Naive thymus-derived CD4-positive, alpha-beta T cell (primary cell): ENCODE measurements around the gene ATAD1. TPM values are rescaled to one million over a fixed set of nuclear protein-coding genes. Genes with fewer than 3 reads are reported as not detected.

Source experiments
- ATAC-seq: fragments of 150-1000 bp; cut with Tn5 transposase; 2 replicates; pipeline ENCODE4 v1.10.0; 2021; ENCODE audit warnings: mild to moderate bottlenecking, moderate library complexity
- CTCF ChIA-PET: fragments of 350-600 bp; sonication (Branson Sonifier 250); formaldehyde crosslinking; loops from one replicate; lab custom pipeline; 2021; ENCODE audit warnings: antibody characterized with exemption; lab: Charles Lee
- POLR2A ChIA-PET: fragments of 350-600 bp; sonication (Branson Sonifier 250); formaldehyde crosslinking; loops from one replicate; lab custom pipeline; 2021; ENCODE audit warnings: antibody characterized with exemption, inconsistent platforms; lab: Charles Lee
- DNase-seq, 9 donors: peaks; one replicate each; pipeline versions ENCODE4 v3.0.0 to v3.0.0-alpha.2; 2020 to 2022; ENCODE audit warnings: mixed read lengths in 1 of 9
- H3K27ac ChIP-seq: one replicate; pipeline ENCODE4 v1.7.0; 2013; ENCODE audit warnings: mild to moderate bottlenecking, low read depth, low read length, moderate library complexity
- H3K27me3 ChIP-seq, 2 donors: one replicate each; pipeline ENCODE4 v1.7.0; 2013; ENCODE audit warnings: low read length in 2 of 2, mild to moderate bottlenecking in 2 of 2, moderate library complexity in 2 of 2; ENCODE audit not compliant: control insufficient read depth in 2 of 2, insufficient read depth in 2 of 2
- H3K36me3 ChIP-seq, 3 experiments: 1 replicate in 2 of 3; 2 replicates in 1 of 3; pipeline ENCODE4 v1.7.0; 2013; ENCODE audit warnings: low read length in 3 of 3, mild to moderate bottlenecking in 3 of 3, moderate library complexity in 1 of 3; ENCODE audit not compliant: insufficient read depth in 3 of 3, control insufficient read depth in 2 of 3
- H3K4me1 ChIP-seq, 2 donors: one replicate each; pipeline ENCODE4 v1.7.0; 2013; ENCODE audit warnings: low read length in 2 of 2, mild to moderate bottlenecking in 2 of 2, moderate library complexity in 1 of 2; ENCODE audit not compliant: control insufficient read depth in 2 of 2, insufficient read depth in 2 of 2
- H3K4me3 ChIP-seq: 2 replicates; pipeline ENCODE4 v1.7.0; 2013; ENCODE audit warnings: mild to moderate bottlenecking, low read length
- H3K9me3 ChIP-seq, 3 experiments: 1 replicate in 2 of 3; 2 replicates in 1 of 3; pipeline ENCODE4 v1.7.0; 2013; ENCODE audit warnings: low read length in 3 of 3; ENCODE audit not compliant: control insufficient read depth in 2 of 3
- H3K27ac Mint-ChIP-seq, 9 donors: one replicate each; pipeline ENCODE4 v1.8.0; 2020 to 2022; ENCODE audit warnings: mixed read lengths in 9 of 9, mild to moderate bottlenecking in 8 of 9, moderate library complexity in 5 of 9, inconsistent platforms in 2 of 9
- H3K27me3 Mint-ChIP-seq, 5 donors: one replicate each; pipeline ENCODE4 v1.8.0; 2021 to 2022; ENCODE audit warnings: mixed read lengths in 5 of 5, mild to moderate bottlenecking in 1 of 5
- H3K36me3 Mint-ChIP-seq, 5 donors: one replicate each; pipeline ENCODE4 v1.8.0; 2020 to 2022; ENCODE audit warnings: mixed read lengths in 5 of 5, mild to moderate bottlenecking in 3 of 5, inconsistent platforms in 1 of 5
- H3K4me1 Mint-ChIP-seq, 7 donors: one replicate each; pipeline ENCODE4 v1.8.0; 2020 to 2022; ENCODE audit warnings: mixed read lengths in 7 of 7, mild to moderate bottlenecking in 3 of 7, inconsistent platforms in 1 of 7
- H3K4me3 Mint-ChIP-seq, 10 donors: one replicate each; pipeline ENCODE4 v1.8.0; 2020 to 2022; ENCODE audit warnings: mild to moderate bottlenecking in 10 of 10, mixed read lengths in 10 of 10, moderate library complexity in 6 of 10, inconsistent platforms in 2 of 10
- H3K9me3 Mint-ChIP-seq, 11 donors: one replicate each; pipeline ENCODE4 v1.8.0; 2020 to 2022; ENCODE audit warnings: mixed read lengths in 11 of 11, mild to moderate bottlenecking in 4 of 11, inconsistent platforms in 1 of 11, moderate library complexity in 1 of 11
- intact Hi-C, 2 donors: fragments of 100-400 bp; cut with micrococcal nuclease; formaldehyde crosslinking; loops; one replicate each; pipeline ENCODE4 v1.15.1; 2023
- polyA plus RNA-seq, 2 donors: library from polyadenylated mRNA; unstranded; fragments of 300-500 nt; fragmentation: Illumina TruSeq; gene quantifications; one replicate each; pipeline ENCODE4 v1.2.3, GENCODE V29; 2021
- total RNA-seq, 6 experiments: library from RNA in 5 of 6; stranded (reverse) in 5 of 6; gene quantifications; 1 replicate in 5 of 6; 2 replicates in 1 of 6; pipeline ENCODE4 v1.2.3 and lab custom pipeline; 2021 to 2026

ATAD1 gene
- total RNA-seq (10 to 100 TPM; 33.5 to 53.4 (median 46.1) TPM), polyA plus RNA-seq (10 to 100 TPM; 34.5 to 38.4 TPM), total RNA-seq (lab: John Stamatoyannopoulos, UW) (57.1 reads per million, percentile 74 among the genes with 10 or more reads in this experiment)

DNA sequence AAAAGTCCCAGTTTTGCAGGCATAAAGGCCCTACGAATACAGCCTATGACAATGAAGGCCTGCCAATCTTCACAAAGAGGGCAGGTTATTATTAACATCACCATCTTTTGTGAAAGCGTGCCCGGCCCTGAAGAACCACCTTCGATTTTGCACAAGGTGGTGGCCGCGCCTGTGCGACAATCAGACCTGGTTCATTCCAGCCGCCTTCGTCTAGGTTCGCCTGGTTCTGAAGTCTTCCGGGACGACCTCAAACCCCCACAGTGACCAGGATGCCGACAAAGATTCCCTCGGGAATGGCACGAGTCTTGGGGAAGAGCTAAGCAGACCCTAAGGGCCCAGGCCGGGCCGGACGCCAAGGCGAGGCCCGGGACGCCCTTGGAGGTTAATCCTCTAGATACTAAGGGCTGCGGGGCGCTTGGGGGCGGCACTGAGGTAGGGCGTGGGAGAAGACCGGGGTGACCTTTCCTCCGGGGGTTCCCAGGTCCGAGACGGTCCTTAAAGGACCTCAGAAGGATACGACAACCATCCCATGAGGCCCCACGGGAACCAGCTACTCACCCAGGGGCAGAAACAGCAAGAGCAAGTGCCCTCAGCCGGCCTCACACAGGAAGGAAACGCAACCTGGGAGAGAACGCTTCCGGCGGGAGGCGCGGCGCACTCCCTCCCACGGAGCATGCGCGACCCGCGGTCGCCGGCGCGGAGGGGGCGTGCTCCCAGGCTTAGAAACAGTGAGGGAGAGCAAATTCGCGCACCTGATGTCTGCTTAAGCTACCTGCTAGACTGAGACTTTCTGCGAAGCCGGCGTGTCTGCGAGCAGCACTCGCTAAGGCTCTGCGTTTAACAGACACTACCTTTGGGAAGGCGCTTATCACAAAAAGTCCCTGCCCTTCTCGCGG lies at the start of gene ATAD1:
Gene ATAD1 (minus strand): TSS at position 618 of the 896 bp plus-strand sequence. CDS start 3,627 bp downstream, outside the sequence.
- Histone ChIP-seq H3K27me3 (no peaks in the 10 kb centered on the region), H3K9me3 (no peaks in the 10 kb centered on the region), H3K4me1 (peaks cover 13 to 33% of the 10 kb centered on the region in 2 donors), H3K4me3 (peak within 1 kb of the TSS; percentile 75), H3K27ac (peak within 1 kb of the TSS; percentile 89), H3K36me3 (peaks cover 0 to 3% (median 0%) of the 10 kb centered on the region in 3 experiments)
- peaks cover 22 to 56% (median 41%) of the 10 kb centered on the region in 7 donors for H3K4me1 Mint-ChIP-seq
- CTCF ChIA-PET: interaction anchor here (0.8 to 1.8 kb wide), 5 partner anchors 12 to 518 kb away, joined by 3 to 6 read pairs (median 4); partner anchors contain the start of genes KLLN and PTEN
- peak; percentile 79 to 93 (median 91) for DNase-seq
- peaks cover 0 to 2% (median 0%) of the 10 kb centered on the region in 5 donors for H3K27me3 Mint-ChIP-seq
- peak within 1 kb of the TSS; percentile 93 to 100 (median 98) for H3K27ac Mint-ChIP-seq
- peaks cover 0 to 6% (median 3%) of the 10 kb centered on the region in 5 donors for H3K36me3 Mint-ChIP-seq
- POLR2A ChIA-PET: interaction anchor here (0.5 to 3.6 kb wide), 16 partner anchors 10 to 1814 kb away, joined by 3 to 72 read pairs (median 4); partner anchors contain the start of genes KLLN, PTEN, RNLS and STAMBPL1
- peak; percentile 92 for ATAC-seq
- peak within 1 kb of the TSS; percentile 90 to 100 (median 94) for H3K4me3 Mint-ChIP-seq
- H3K9me3 Mint-ChIP-seq: no peaks in the 10 kb centered on the region
- intact Hi-C loops: loop anchor here (1.0 to 10.0 kb wide), 19 partner anchors 25 to 1884 kb away; partner anchors contain the start of genes KIF20B (in 2 of the 2), FAS (in 1 of the 2), IFIT5 (in 1 of the 2) and LIPA (in 1 of the 2)

DNA sequence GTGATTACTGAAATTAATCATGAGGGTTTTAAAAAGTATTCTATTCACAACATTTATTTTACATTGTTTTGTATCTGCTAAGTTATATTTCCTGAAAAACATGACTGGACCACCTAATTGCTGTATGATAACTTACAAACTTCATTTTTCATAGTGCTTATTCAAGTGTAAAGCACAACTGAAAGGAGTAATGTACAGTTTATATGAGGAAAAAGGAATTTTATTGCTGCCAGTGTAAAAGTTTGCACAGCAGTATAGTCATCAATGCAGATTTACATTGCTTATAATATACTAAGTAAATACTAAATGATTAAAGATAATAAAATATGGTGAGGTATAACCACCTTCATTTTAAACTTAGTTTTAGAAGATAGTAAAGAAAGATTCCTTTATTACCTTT lies 49.4 kb upstream of the ATAD1 start:
- Mint-ChIP-seq H3K27me3 (no peaks in the 10 kb centered on the region), H3K27ac (peak overlapping the region in 6 of 9 donors; percentile 50 to 93 (median 57)), H3K4me1 (peaks cover 38 to 65% (median 56%) of the 10 kb centered on the region in 7 donors), H3K4me3 (peak overlapping the region; percentile 76 to 98 (median 94)), H3K36me3 (peaks cover 4 to 26% (median 12%) of the 10 kb centered on the region in 5 donors), H3K9me3 (peaks cover 0 to 4% (median 0%) of the 10 kb centered on the region in 11 donors)
- H3K36me3 ChIP-seq: peaks cover 0 to 8% (median 0%) of the 10 kb centered on the region in 3 experiments
- peak overlapping the region; percentile 75 for H3K27ac ChIP-seq
- no peak for DNase-seq
- H3K4me1 ChIP-seq: peaks cover 6 to 27% of the 10 kb centered on the region in 2 donors
- no peak for ATAC-seq
- CTCF ChIA-PET: no interaction called here
- POLR2A ChIA-PET: no interaction called here
- intact Hi-C loops: loop anchor here (10.0 kb wide), 2 partner anchors 773 to 967 kb away; partner anchors contain the start of genes GLUD1 (in 2 of the 2) and SHLD2 (in 2 of the 2)
- peak overlapping the region; percentile 85 for H3K4me3 ChIP-seq
- no peaks in the 10 kb centered on the region for H3K9me3 ChIP-seq
- H3K27me3 ChIP-seq: no peaks in the 10 kb centered on the region

- H3K4me1 Mint-ChIP-seq: peaks cover 35 to 58% (median 48%) of the 10 kb centered on the region in 7 donors
- CTCF ChIA-PET: interaction anchor here (1.3 kb wide), 2 partner anchors 247 to 523 kb away, joined by 3 to 7 read pairs; no protein-coding TSS in a partner anchor
- peaks cover 9 to 27% of the 10 kb centered on the region in 2 donors for H3K4me1 ChIP-seq
Measured at GRCh38 chr10:87866412-87866974, 48.5 kb upstream of the ATAD1 start.

GRCh38 chr10:87865241-87865881 lies 47.3 kb upstream of the ATAD1 start:
- Mint-ChIP-seq H3K4me1 (peaks cover 34 to 58% (median 48%) of the 10 kb centered on the region in 7 donors), H3K27ac (peak overlapping the region; percentile 74 to 97 (median 91)), H3K4me3 (peak overlapping the region; percentile 89 to 98 (median 95)), H3K36me3 (peaks cover 4 to 22% (median 8%) of the 10 kb centered on the region in 5 donors), H3K27me3 (no peaks in the 10 kb centered on the region), H3K9me3 (peaks cover 0 to 10% (median 0%) of the 10 kb centered on the region in 11 donors)
- ChIA-PET CTCF (interaction anchor here (0.8 to 1.3 kb wide), 5 partner anchors 43 to 524 kb away, joined by 3 to 7 read pairs (median 4); no protein-coding TSS in a partner anchor), POLR2A (interaction anchor here (1.0 to 6.5 kb wide), 5 partner anchors 10 to 522 kb away, joined by 3 to 72 read pairs (median 4); partner anchors contain the start of gene ATAD1)
- Histone ChIP-seq H3K4me1 (peaks cover 20 to 21% of the 10 kb centered on the region in 2 donors), H3K36me3 (peaks cover 0 to 10% (median 0%) of the 10 kb centered on the region in 3 experiments), H3K9me3 (no peaks in the 10 kb centered on the region), H3K4me3 (peak overlapping the region; percentile 85), H3K27ac (peak overlapping the region; percentile 75), H3K27me3 (no peaks in the 10 kb centered on the region)
- no peak for ATAC-seq
- DNase-seq: no peak
- intact Hi-C loops: loop anchor here (1.0 to 10.0 kb wide), 3 partner anchors 8 to 969 kb away; partner anchors contain the start of genes GLUD1 (in 2 of the 2) and SHLD2 (in 2 of the 2)

More at GRCh38 chr10:87866412-87866974, 48.5 kb upstream of the ATAD1 start:
- H3K27me3 Mint-ChIP-seq: no peaks in the 10 kb centered on the region
- ATAC-seq (no peak), DNase-seq (no peak)
- Histone ChIP-seq H3K36me3 (peaks cover 0 to 10% (median 0%) of the 10 kb centered on the region in 3 experiments), H3K27ac (peak overlapping the region; percentile 75), H3K4me3 (peak overlapping the region; percentile 85), H3K9me3 (no peaks in the 10 kb centered on the region), H3K27me3 (no peaks in the 10 kb centered on the region)
- peaks cover 4 to 26% (median 12%) of the 10 kb centered on the region in 5 donors for H3K36me3 Mint-ChIP-seq
- POLR2A ChIA-PET: interaction anchor here (0.6 to 6.5 kb wide), 3 partner anchors 16 to 1320 kb away, joined by 3 to 72 read pairs (median 3); partner anchors contain the start of gene ATAD1
- intact Hi-C loops: loop anchor here (10.0 kb wide), 2 partner anchors 772 to 968 kb away; partner anchors contain the start of genes GLUD1 (in 2 of the 2) and SHLD2 (in 2 of the 2)
- peaks cover 0 to 10% (median 0%) of the 10 kb centered on the region in 11 donors for H3K9me3 Mint-ChIP-seq
- peak overlapping the region in 6 of 9 donors; percentile 17 to 95 (median 78) for H3K27ac Mint-ChIP-seq
- peak overlapping the region; percentile 89 to 98 (median 95) for H3K4me3 Mint-ChIP-seq

DNA sequence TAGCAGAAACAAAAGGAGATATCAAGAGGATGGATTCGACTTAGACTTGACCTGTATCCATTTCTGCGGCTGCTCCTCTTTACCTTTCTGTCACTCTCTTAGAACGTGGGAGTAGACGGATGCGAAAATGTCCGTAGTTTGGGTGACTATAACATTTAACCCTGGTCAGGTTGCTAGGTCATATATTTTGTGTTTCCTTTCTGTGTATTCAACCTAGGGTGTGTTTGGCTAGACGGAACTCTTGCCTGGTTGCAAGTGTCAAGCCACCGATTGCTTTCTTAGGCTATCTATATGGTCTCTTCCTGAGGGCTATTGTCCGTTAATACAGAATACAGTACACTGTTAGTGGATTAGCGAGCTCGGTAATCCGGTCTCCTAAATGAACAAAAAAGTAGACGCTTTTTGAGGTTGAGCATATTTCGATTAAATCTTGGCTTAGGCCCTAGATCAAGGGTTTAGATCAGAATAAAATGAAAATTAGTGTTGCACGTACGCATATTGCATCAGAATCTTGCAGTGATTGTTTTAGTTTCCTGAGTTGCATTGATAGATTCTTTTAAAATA lies 46.6 kb upstream of the ATAD1 start:
- no peak for ATAC-seq
- Histone ChIP-seq H3K27ac (peak overlapping the region; percentile 75), H3K27me3 (no peaks in the 10 kb centered on the region), H3K4me1 (peaks cover 16% of the 10 kb centered on the region in 2 donors), H3K4me3 (peak overlapping the region; percentile 85), H3K9me3 (no peaks in the 10 kb centered on the region), H3K36me3 (peaks cover 0 to 10% (median 0%) of the 10 kb centered on the region in 3 experiments)
- Mint-ChIP-seq H3K4me3 (peak overlapping the region; percentile 89 to 98 (median 95)), H3K4me1 (peaks cover 37 to 56% (median 46%) of the 10 kb centered on the region in 7 donors), H3K27ac (peak overlapping the region; percentile 86 to 97 (median 92)), H3K9me3 (peaks cover 0 to 10% (median 0%) of the 10 kb centered on the region in 11 donors), H3K27me3 (no peaks in the 10 kb centered on the region), H3K36me3 (peaks cover 4 to 22% (median 8%) of the 10 kb centered on the region in 5 donors)
- ChIA-PET POLR2A (interaction anchor here (1.3 to 6.5 kb wide), 7 partner anchors 7 to 523 kb away, joined by 4 to 104 read pairs (median 22); partner anchors contain the start of gene ATAD1), CTCF (interaction anchor here (1.3 kb wide), 1 partner anchor 524 kb away, joined by 4 read pairs; no protein-coding TSS in a partner anchor)
- DNase-seq: peak in 4 of 9 donors; percentile 9 to 32 (median 16)
- intact Hi-C loops: loop anchor here (1.0 to 10.0 kb wide), 15 partner anchors 9 to 1438 kb away; partner anchors contain the start of genes GLUD1 (in 2 of the 2), SHLD2 (in 2 of the 2), FAS (in 1 of the 2) and IFIT2 (in 1 of the 2)
